H1 (cell line): ENCODE measurements around the gene PLCH2.
A peak's percentile ranks its signal among the peaks of the same experiment; 100 is the strongest.

Source experiments
- BRCA1 ChIP-seq: IDR thresholded peaks from 2 replicates; pipeline ENCODE4 v1.6.1; 2012; ENCODE audit warnings: low read depth, low read length, improper control_type of control experiment
- CEBPB ChIP-seq: IDR thresholded peaks from 2 replicates; pipeline ENCODE4 v1.6.1; 2012; ENCODE audit warnings: low read depth, low read length
- CHD1 ChIP-seq: IDR thresholded peaks from 2 replicates; pipeline ENCODE4 v1.6.1; 2012; ENCODE audit warnings: low read depth, low read length, improper control_type of control experiment
- EZH2 ChIP-seq: fragments of 200-600 bp; sonication (generic); IDR thresholded peaks from 2 replicates; pipeline ENCODE4 v1.7.1; 2012; ENCODE audit warnings: low read depth, mild to moderate bottlenecking, moderate library complexity, low read length, inconsistent platforms; ENCODE audit not compliant: severe bottlenecking
- GABPA ChIP-seq: IDR thresholded peaks from 2 replicates; pipeline ENCODE4 v1.6.1; 2011; ENCODE audit warnings: mild to moderate bottlenecking, low read length, moderate library complexity, borderline replicate concordance; ENCODE audit not compliant: insufficient read depth
- KDM5A ChIP-seq: fragments of 200-600 bp; IDR thresholded peaks from 2 replicates; pipeline ENCODE4 v1.7.1; 2012; ENCODE audit warnings: mild to moderate bottlenecking, low read length, inconsistent platforms, mixed read lengths
- POLR2A ChIP-seq, 2 experiments: IDR thresholded peaks; 1 replicate in 1 of 2; 2 replicates in 1 of 2; pipeline ENCODE4 v1.6.1; 2011; ENCODE audit warnings: low read depth in 2 of 2, low read length in 2 of 2, mild to moderate bottlenecking in 2 of 2; ENCODE audit errors: control extremely low read depth in 1 of 2
- POLR2AphosphoS5 ChIP-seq: IDR thresholded peaks from 2 replicates; pipeline ENCODE4 v1.6.1; 2011; ENCODE audit warnings: low read depth, low read length
- RNF2 ChIP-seq: fragments of 200-900, 300-1000 bp; sonication (generic); IDR thresholded peaks from 2 replicates; pipeline ENCODE4 v1.7.1; 2016; ENCODE audit warnings: borderline replicate concordance, low read depth, mild to moderate bottlenecking, antibody characterized with exemption, low read length; ENCODE audit not compliant: poor library complexity, severe bottlenecking; ENCODE audit errors: missing control alignments
- TAF1 ChIP-seq: IDR thresholded peaks from 2 replicates; pipeline ENCODE4 v1.6.1; 2011; ENCODE audit warnings: mild to moderate bottlenecking, low read depth, low read length
- ZNF274 ChIP-seq: IDR thresholded peaks from 2 replicates; pipeline ENCODE4 v1.7.0; 2012; ENCODE audit warnings: low read length, borderline replicate concordance; ENCODE audit errors: extremely low read depth
- TF ChIP-seq, protein P1 (sequence below), 3 experiments: IDR thresholded peaks; 1 replicate in 2 of 3; 2 replicates in 1 of 3; pipeline versions ENCODE4 v1.5.1 to v1.6.1; 2011; ENCODE audit warnings: low read length in 3 of 3, mild to moderate bottlenecking in 3 of 3, inconsistent platforms in 2 of 3, low read depth in 1 of 3, moderate library complexity in 1 of 3; ENCODE audit not compliant: insufficient read depth in 1 of 3; ENCODE audit errors: control extremely low read depth in 1 of 3

DNA sequence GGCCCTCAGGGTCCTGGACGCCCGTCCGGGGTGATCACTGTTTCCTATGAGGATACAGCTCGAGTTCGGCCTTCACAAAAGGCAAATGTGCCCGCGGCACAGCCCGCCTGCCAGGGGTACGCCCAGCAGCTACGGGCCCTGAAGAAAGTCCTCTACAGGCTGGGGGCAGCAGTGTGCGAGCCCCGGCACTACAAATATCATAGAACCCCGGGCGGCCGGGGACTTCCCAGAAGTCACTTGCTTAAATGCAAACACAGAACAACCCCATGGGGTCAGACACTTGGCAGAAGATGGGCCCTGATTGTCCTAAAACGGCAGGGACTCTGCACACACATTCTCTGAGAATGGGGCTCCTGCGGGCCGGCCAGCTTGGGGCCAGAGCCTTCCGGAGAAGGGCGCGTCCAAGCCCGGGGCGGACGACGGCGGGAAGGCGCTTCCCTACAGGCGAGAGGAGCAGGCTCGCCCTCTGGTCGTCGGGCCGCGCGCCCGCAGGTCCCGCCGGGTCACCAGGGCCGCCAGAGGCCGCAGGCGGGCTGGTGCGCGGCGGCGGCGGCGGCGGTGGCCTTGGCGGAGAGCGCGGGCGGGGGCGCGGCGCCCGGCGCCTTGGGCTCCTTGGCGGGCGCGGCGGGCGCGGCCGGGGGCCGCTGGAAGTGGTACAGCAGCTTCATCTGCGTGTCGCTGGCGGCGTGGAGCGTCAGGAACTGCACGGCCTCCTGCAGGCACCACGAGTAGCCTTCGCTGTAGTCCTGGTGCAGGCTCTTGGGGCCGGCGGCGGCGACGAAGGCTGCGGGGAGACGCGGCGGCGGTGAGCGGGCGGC, 53.1 kb downstream of the PLCH2 start:
- TF ChIP-seq, protein P1, sequence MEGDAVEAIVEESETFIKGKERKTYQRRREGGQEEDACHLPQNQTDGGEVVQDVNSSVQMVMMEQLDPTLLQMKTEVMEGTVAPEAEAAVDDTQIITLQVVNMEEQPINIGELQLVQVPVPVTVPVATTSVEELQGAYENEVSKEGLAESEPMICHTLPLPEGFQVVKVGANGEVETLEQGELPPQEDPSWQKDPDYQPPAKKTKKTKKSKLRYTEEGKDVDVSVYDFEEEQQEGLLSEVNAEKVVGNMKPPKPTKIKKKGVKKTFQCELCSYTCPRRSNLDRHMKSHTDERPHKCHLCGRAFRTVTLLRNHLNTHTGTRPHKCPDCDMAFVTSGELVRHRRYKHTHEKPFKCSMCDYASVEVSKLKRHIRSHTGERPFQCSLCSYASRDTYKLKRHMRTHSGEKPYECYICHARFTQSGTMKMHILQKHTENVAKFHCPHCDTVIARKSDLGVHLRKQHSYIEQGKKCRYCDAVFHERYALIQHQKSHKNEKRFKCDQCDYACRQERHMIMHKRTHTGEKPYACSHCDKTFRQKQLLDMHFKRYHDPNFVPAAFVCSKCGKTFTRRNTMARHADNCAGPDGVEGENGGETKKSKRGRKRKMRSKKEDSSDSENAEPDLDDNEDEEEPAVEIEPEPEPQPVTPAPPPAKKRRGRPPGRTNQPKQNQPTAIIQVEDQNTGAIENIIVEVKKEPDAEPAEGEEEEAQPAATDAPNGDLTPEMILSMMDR (IDR thresholded peaks at IDR 0.05; ENCODE audit: control extremely low read depth in 1 of 3, insufficient read depth in 1 of 3, low read depth in 1 of 3, low read length in 3 of 3) = no peak
- TF ChIP-seq POLR2A (IDR thresholded peaks at IDR 0.05; ENCODE audit: control extremely low read depth in 1 of 2, low read depth in 2 of 2, low read length in 2 of 2) = no peak
- no peak for TF ChIP-seq POLR2AphosphoS5
- no peak; the same call in 1 of the 2 replicates for TF ChIP-seq GABPA
- no peak for TF ChIP-seq CEBPB
- TF ChIP-seq KDM5A = no peak
- no peak for TF ChIP-seq EZH2
- no peak for TF ChIP-seq CHD1
- TF ChIP-seq BRCA1 = no peak
- TF ChIP-seq RNF2 = no peak
- TF ChIP-seq ZNF274 = no peak
- 0 out of 2 replicates have a peak, but pooled peaks have one; percentile 28 for TF ChIP-seq TAF1
